Left hindlimb (tissue), 1 donor: ENCODE measurements around the gene PPM1H.
A peak's percentile ranks its signal among the peaks of the same experiment; 100 is the strongest.
"Not testable (repeated sequence)": the region's sequence is repeated elsewhere in the genome, so short reads cannot be mapped to it uniquely, and the experiment has no call there.

Experiments
- DNase-seq: peaks from one replicate; pipeline ENCODE4 v3.0.0-alpha.2; 2018

PPM1H gene

GRCh38 chr12:62832558-62832957, 102.4 kb downstream of the PPM1H start:
- no peak for DNase-seq

GRCh38 chr12:62832027-62832426, 102.9 kb downstream of the PPM1H start:
- no peak for DNase-seq

GRCh38 chr12:62827855-62828254, 107.1 kb downstream of the PPM1H start:
- DNase-seq: no peak

- no peak for DNase-seq
Observed at GRCh38 chr12:62827042-62827441, 107.9 kb downstream of the PPM1H start.

GRCh38 chr12:62817556-62818271, 117.2 kb downstream of the PPM1H start:
- no peak for DNase-seq

- no peak for DNase-seq
Observed at GRCh38 chr12:62814243-62814642, 120.7 kb downstream of the PPM1H start.

- peak; percentile 52 for DNase-seq
Observed at GRCh38 chr12:62813031-62813829, 121.7 kb downstream of the PPM1H start.

- not testable (repeated sequence) for DNase-seq
Observed at GRCh38 chr12:62811481-62811880, 123.5 kb downstream of the PPM1H start.

- no peak for DNase-seq
Observed at GRCh38 chr12:62808166-62808879, 126.6 kb downstream of the PPM1H start.

- DNase-seq: no peak
Observed at GRCh38 chr12:62806893-62807292, 128.1 kb downstream of the PPM1H start.

- no peak for DNase-seq
Observed at GRCh38 chr12:62806244-62806836, 128.6 kb downstream of the PPM1H start.

- no peak for DNase-seq
Observed at GRCh38 chr12:62805517-62805916, 129.4 kb downstream of the PPM1H start.

- no peak for DNase-seq
Observed at GRCh38 chr12:62803756-62804155, 131.2 kb downstream of the PPM1H start.

GRCh38 chr12:62802984-62803383, 132.0 kb downstream of the PPM1H start:
- DNase-seq: no peak

- DNase-seq: no peak
Observed at GRCh38 chr12:62802321-62802720, 132.6 kb downstream of the PPM1H start.

GRCh38 chr12:62801796-62802195, 133.2 kb downstream of the PPM1H start:
- DNase-seq: no peak

GRCh38 chr12:62800707-62801400, 134.1 kb downstream of the PPM1H start:
- DNase-seq: no peak

- DNase-seq: no peak
Observed at GRCh38 chr12:62799766-62800406, 135.1 kb downstream of the PPM1H start.

GRCh38 chr12:62799126-62799736, 135.7 kb downstream of the PPM1H start:
- DNase-seq: peak; percentile 66

- no peak for DNase-seq
Observed at GRCh38 chr12:62794218-62794583, 140.7 kb downstream of the PPM1H start.
